NCI-H1105 treated with DMSO at 0.1 percent for 48 hours (cell line): ENCODE results near the gene FLVCR1.

Source experiments
- DNase-seq: peaks from one replicate; lab custom pipeline; 2025; lab: John Stamatoyannopoulos, UW

The FLVCR1 gene

GRCh38 chr1:212945463-212946160, 87.5 kb downstream of the FLVCR1 start:
- no peak for DNase-seq

DNA sequence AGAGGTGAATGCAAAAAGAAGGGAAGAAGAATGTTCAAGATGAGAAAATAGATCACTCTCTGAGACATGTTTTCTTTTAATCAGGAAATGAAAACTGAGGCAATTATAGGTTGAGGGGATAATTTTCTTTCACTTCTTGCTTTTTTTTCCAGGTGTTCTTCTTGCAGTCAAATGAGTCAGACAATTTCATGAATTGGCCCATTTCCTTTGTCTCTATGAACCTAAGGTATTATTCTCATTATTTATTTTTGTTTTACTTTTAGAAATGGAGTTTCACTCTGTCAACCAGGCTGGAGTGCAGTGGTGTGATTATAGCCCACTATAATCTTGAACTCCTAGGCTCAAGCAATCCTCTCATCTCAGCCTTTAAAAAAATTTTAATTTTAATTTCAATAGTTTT, 88.8 kb downstream of the FLVCR1 start:
- no peak for DNase-seq
